WTC11 (cell line): Measurements from ENCODE around the gene SH2D6. TPM values are rescaled to one million over a fixed set of nuclear protein-coding genes. Genes with fewer than 3 reads are reported as not detected.

Source experiments
- ATAC-seq: fragments of 200-7000 bp; cut with Tn5 transposase; 2 replicates; pipeline ENCODE4 v1.10.0; 2021; ENCODE audit warnings: mild to moderate bottlenecking, moderate library complexity
- CTCF ChIA-PET: fragments of 300-600 bp; sonication (Branson Sonifier 250); formaldehyde crosslinking; loops from one replicate; lab custom pipeline; 2021; ENCODE audit warnings: antibody characterized with exemption; lab: Charles Lee
- POLR2A ChIA-PET: fragments of 350-600 bp; sonication (Branson Sonifier 250); formaldehyde crosslinking; loops from one replicate; lab custom pipeline; 2021; ENCODE audit warnings: antibody characterized with exemption; lab: Charles Lee
- DNase-seq: peaks from one replicate; pipeline ENCODE4 v3.0.0; 2021; ENCODE audit warnings: low spot score
- H3K27ac Mint-ChIP-seq: 2 replicates; pipeline ENCODE4 v1.8.0; 2021; ENCODE audit warnings: mixed read lengths
- H3K27me3 Mint-ChIP-seq: 2 replicates; pipeline ENCODE4 v1.8.0; 2021; ENCODE audit warnings: low read depth, mild to moderate bottlenecking, moderate library complexity, mixed read lengths
- H3K36me3 Mint-ChIP-seq: 2 replicates; pipeline ENCODE4 v1.8.0; 2021; ENCODE audit warnings: mixed read lengths
- H3K4me1 Mint-ChIP-seq: 2 replicates; pipeline ENCODE4 v1.8.0; 2022; ENCODE audit warnings: mixed read lengths
- H3K4me3 Mint-ChIP-seq: 2 replicates; pipeline ENCODE4 v1.8.0; 2021; ENCODE audit warnings: mild to moderate bottlenecking, moderate library complexity, mixed read lengths
- H3K9me3 Mint-ChIP-seq: 2 replicates; pipeline ENCODE4 v1.8.0; 2021; ENCODE audit warnings: mixed read lengths
- CREB1 ChIP-seq: sonication (generic); formaldehyde crosslinking; IDR thresholded peaks from 2 replicates; pipeline ENCODE4 v1.8.0; 2023; ENCODE audit warnings: mild to moderate bottlenecking, missing genetic modification reagents
- FOXP1 ChIP-seq: sonication (generic); formaldehyde crosslinking; IDR thresholded peaks from 2 replicates; pipeline ENCODE4 v1.8.0; 2022; ENCODE audit warnings: missing genetic modification reagents, mild to moderate bottlenecking, moderate library complexity, borderline replicate concordance
- GABPB1 ChIP-seq: sonication (generic); formaldehyde crosslinking; IDR thresholded peaks from 2 replicates; pipeline ENCODE4 v1.8.1; 2023; ENCODE audit warnings: mild to moderate bottlenecking, missing genetic modification reagents
- GTF2I ChIP-seq: fragments of 250-450 bp; sonication (Bioruptor Pico); conservative IDR thresholded peaks from 2 replicates; pipeline ENCODE4 v1.4.0; 2021; ENCODE audit warnings: mild to moderate bottlenecking
- JAZF1 ChIP-seq: fragments of 250-450 bp; sonication (Bioruptor Pico); IDR thresholded peaks from 2 replicates; pipeline ENCODE4 v1.9.0; 2021; ENCODE audit warnings: moderate library complexity, mild to moderate bottlenecking, inconsistent platforms
- MXD4 ChIP-seq: fragments of 250-450 bp; sonication (Bioruptor Pico); IDR thresholded peaks from 2 replicates; pipeline ENCODE4 v1.8.0; 2021; ENCODE audit warnings: mild to moderate bottlenecking, moderate library complexity, borderline replicate concordance
- MYBL2 ChIP-seq: sonication (generic); formaldehyde crosslinking; IDR thresholded peaks from 2 replicates; pipeline ENCODE4 v1.8.1; 2023; ENCODE audit warnings: mild to moderate bottlenecking, moderate library complexity, missing genetic modification reagents
- NR3C1 ChIP-seq: sonication (generic); formaldehyde crosslinking; conservative IDR thresholded peaks from 2 replicates; pipeline ENCODE4 v1.8.1; 2023; ENCODE audit warnings: low read depth, mild to moderate bottlenecking, missing genetic modification reagents
- PRDM15 ChIP-seq: sonication (generic); formaldehyde crosslinking; IDR thresholded peaks from 2 replicates; pipeline ENCODE4 v1.8.0; 2022; ENCODE audit warnings: missing genetic modification reagents
- RORB ChIP-seq: fragments of 250-450 bp; sonication (Bioruptor Pico); IDR thresholded peaks from 2 replicates; pipeline ENCODE4 v1.9.0; 2021; ENCODE audit warnings: mild to moderate bottlenecking
- SMAD3 ChIP-seq: sonication (generic); formaldehyde crosslinking; IDR thresholded peaks from 2 replicates; pipeline ENCODE4 v1.8.0; 2022; ENCODE audit warnings: missing genetic modification reagents, mild to moderate bottlenecking, borderline replicate concordance
- SOX15 ChIP-seq: fragments of 250-450 bp; sonication (Bioruptor Pico); IDR thresholded peaks from 2 replicates; pipeline ENCODE4 v1.9.0; 2021; ENCODE audit warnings: mild to moderate bottlenecking
- ZBTB43 ChIP-seq: sonication (generic); formaldehyde crosslinking; IDR thresholded peaks from 2 replicates; pipeline ENCODE4 v1.8.1; 2023; ENCODE audit warnings: mild to moderate bottlenecking, missing genetic modification reagents
- ZNF121 ChIP-seq: sonication (generic); formaldehyde crosslinking; IDR thresholded peaks from 2 replicates; pipeline ENCODE4 v1.8.0; 2023; ENCODE audit warnings: missing genetic modification reagents
- ZNF281 ChIP-seq: sonication (generic); formaldehyde crosslinking; IDR thresholded peaks from 2 replicates; pipeline ENCODE4 v1.8.0; 2023; ENCODE audit warnings: mild to moderate bottlenecking, missing genetic modification reagents
- ZNF317 ChIP-seq: sonication (generic); formaldehyde crosslinking; IDR thresholded peaks from 2 replicates; pipeline ENCODE4 v1.8.1; 2023; ENCODE audit warnings: low read depth, mild to moderate bottlenecking, moderate library complexity, missing genetic modification reagents, borderline replicate concordance
- total RNA-seq: library from RNA; stranded (reverse); gene quantifications from 3 replicates; pipeline ENCODE4 v1.2.3, GENCODE V29; 2021
- TF ChIP-seq, protein P1 (sequence below): sonication (generic); formaldehyde crosslinking; IDR thresholded peaks from 2 replicates; pipeline ENCODE4 v1.8.1; 2022; ENCODE audit warnings: mild to moderate bottlenecking, missing genetic modification reagents, moderate library complexity, borderline replicate concordance
- TF ChIP-seq, protein P2 (sequence below): sonication (generic); formaldehyde crosslinking; IDR thresholded peaks from 2 replicates; pipeline ENCODE4 v1.8.1; 2023; ENCODE audit warnings: mild to moderate bottlenecking, missing genetic modification reagents, borderline replicate concordance
- TF ChIP-seq, protein P3 (sequence below): sonication (generic); formaldehyde crosslinking; IDR thresholded peaks from 2 replicates; pipeline ENCODE4 v1.8.0; 2022; ENCODE audit warnings: mild to moderate bottlenecking, missing genetic modification reagents

SH2D6 gene
- total RNA-seq, 1 experiment from 2014 or later = 1.2 TPM

DNA sequence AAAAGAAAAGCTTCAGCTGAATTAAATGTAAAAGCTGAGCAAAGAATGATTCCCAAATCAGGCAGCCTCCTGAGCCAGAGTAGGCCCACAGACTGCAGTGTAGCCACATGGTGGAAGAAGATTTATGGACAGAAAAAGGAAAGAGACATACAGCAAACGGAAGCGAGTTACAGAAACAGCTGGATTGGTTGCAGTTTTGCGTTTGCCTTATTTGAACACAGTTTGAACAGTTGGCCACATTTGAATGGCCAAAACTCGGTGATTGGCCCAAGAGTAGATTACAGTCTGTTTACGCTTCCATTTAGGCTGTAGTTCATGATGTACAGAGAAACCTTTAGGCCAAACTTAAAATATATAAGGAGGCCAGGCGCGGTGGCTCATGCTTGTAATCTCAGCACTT, 35.1 kb downstream of the SH2D6 start:
- Mint-ChIP-seq H3K9me3 (peaks cover 6% of the 10 kb centered on the region; the same call in 1 of the 2 replicates), H3K4me3 (no peak overlapping the region), H3K36me3 (no peaks in the 10 kb centered on the region), H3K27me3 (peaks cover 26% of the 10 kb centered on the region)
- ATAC-seq (no peak), DNase-seq (no peak)
- CTCF ChIA-PET = no interaction called here
- POLR2A ChIA-PET = interaction anchor here (0.5 to 0.8 kb wide), 2 partner anchors 15 to 243 kb away, joined by 3 to 7 read pairs; no protein-coding TSS in a partner anchor
- TF ChIP-seq MYBL2 (no peak), SMAD3 (no peak), PRDM15 (no peak), JAZF1 (CRISPR knock-in tag) (no peak), ZNF121 (CRISPR knock-in tag) (no peak), ZBTB43 (CRISPR knock-in tag) (no peak), NR3C1 (CRISPR knock-in tag) (no peak), MXD4 (CRISPR knock-in tag) (no peak), RORB (no peak), ZNF281 (CRISPR knock-in tag) (no peak), ZNF317 (CRISPR knock-in tag) (no peak), SOX15 (CRISPR knock-in tag) (no peak), GTF2I (CRISPR knock-in tag) (no peak), CREB1 (no peak), GABPB1 (CRISPR knock-in tag) (no peak), FOXP1 (CRISPR knock-in tag) (no peak)
- TF ChIP-seq, protein P1, sequence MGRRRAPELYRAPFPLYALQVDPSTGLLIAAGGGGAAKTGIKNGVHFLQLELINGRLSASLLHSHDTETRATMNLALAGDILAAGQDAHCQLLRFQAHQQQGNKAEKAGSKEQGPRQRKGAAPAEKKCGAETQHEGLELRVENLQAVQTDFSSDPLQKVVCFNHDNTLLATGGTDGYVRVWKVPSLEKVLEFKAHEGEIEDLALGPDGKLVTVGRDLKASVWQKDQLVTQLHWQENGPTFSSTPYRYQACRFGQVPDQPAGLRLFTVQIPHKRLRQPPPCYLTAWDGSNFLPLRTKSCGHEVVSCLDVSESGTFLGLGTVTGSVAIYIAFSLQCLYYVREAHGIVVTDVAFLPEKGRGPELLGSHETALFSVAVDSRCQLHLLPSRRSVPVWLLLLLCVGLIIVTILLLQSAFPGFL (CRISPR knock-in tag) = no peak
- TF ChIP-seq, protein P2, sequence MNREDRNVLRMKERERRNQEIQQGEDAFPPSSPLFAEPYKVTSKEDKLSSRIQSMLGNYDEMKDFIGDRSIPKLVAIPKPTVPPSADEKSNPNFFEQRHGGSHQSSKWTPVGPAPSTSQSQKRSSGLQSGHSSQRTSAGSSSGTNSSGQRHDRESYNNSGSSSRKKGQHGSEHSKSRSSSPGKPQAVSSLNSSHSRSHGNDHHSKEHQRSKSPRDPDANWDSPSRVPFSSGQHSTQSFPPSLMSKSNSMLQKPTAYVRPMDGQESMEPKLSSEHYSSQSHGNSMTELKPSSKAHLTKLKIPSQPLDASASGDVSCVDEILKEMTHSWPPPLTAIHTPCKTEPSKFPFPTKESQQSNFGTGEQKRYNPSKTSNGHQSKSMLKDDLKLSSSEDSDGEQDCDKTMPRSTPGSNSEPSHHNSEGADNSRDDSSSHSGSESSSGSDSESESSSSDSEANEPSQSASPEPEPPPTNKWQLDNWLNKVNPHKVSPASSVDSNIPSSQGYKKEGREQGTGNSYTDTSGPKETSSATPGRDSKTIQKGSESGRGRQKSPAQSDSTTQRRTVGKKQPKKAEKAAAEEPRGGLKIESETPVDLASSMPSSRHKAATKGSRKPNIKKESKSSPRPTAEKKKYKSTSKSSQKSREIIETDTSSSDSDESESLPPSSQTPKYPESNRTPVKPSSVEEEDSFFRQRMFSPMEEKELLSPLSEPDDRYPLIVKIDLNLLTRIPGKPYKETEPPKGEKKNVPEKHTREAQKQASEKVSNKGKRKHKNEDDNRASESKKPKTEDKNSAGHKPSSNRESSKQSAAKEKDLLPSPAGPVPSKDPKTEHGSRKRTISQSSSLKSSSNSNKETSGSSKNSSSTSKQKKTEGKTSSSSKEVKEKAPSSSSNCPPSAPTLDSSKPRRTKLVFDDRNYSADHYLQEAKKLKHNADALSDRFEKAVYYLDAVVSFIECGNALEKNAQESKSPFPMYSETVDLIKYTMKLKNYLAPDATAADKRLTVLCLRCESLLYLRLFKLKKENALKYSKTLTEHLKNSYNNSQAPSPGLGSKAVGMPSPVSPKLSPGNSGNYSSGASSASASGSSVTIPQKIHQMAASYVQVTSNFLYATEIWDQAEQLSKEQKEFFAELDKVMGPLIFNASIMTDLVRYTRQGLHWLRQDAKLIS (CRISPR knock-in tag) = no peak
- TF ChIP-seq, protein P3, sequence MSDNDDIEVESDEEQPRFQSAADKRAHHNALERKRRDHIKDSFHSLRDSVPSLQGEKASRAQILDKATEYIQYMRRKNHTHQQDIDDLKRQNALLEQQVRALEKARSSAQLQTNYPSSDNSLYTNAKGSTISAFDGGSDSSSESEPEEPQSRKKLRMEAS (CRISPR knock-in tag) = no peak
- TF ChIP-seq, all 79 proteins: peak for 0
- H3K27ac Mint-ChIP-seq = no peak overlapping the region
- H3K4me1 Mint-ChIP-seq = peaks cover 28% of the 10 kb centered on the region
